ENCODE measurements around the gene TSPAN33. TPM values are rescaled to one million over a fixed set of nuclear protein-coding genes. Genes with fewer than 3 reads are reported as not detected.

The TSPAN33 gene
- total and polyA plus RNA-seq, 2 of the 13 experiments (the other 11 are each of a cell fraction or from before 2014, with no cell fraction given), result 15.3 to 16.5 TPM

DNA sequence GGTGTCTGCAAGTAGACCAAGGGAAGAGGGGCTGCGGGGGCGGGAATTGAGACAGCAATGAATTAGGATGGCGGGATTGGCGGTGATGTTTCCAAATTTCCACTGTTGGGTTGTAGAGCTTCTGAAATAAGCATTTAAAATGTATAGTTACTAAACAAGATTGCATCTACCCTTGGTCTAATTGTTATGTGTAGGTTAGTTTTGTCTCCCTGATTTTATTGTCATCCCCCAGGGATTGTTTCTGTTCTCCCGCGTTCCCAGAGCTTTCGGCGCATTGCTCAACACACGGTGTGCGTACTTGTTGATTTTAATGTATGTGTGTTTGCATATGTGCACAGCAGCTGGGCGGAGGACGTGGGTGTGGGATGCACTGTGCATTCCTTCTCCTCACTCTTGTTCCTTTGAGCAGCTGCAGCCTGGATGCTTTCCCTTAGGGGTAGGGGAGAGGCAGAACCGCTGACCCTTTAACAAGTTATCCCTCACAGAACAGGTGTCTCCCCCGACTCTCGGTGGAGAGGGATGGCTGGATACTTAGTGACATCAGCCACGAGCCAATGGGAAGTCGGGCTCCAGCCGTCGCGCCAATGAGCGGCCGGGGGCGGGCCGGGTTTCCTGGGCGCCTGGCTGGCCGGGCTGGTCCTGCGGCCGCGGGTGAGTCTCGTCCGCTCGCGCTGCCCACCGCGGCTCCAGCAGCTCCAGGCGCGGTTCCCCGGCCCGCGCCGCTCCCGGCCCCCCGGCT is at the start of gene TSPAN33 (continued):
- TF ChIP-seq PHF21A (CRISPR knock-in tag; IDR thresholded peaks at IDR 0.05) (peak; percentile 66), PAF1 (CRISPR knock-in tag; IDR thresholded peaks at IDR 0.05) (no peak), HMGA1 (CRISPR knock-in tag; conservative IDR thresholded peaks at IDR 0.05) (no peak), DNMT3B (CRISPR knock-in tag; conservative IDR thresholded peaks at IDR 0.05) (no peak), PLRG1 (conservative IDR thresholded peaks at IDR 0.05) (no peak), ZNF138 (CRISPR knock-in tag; IDR thresholded peaks at IDR 0.05; ENCODE audit: low read depth) (no peak), PHF5A (CRISPR knock-in tag; IDR thresholded peaks at IDR 0.05; ENCODE audit: low read depth, unreplicated experiment) (no peak), MBD4 (IDR thresholded peaks at IDR 0.05; ENCODE audit: borderline replicate concordance, low read length) (no peak), SMAD1 (CRISPR knock-in tag; IDR thresholded peaks at IDR 0.05; ENCODE audit: borderline replicate concordance, low read depth) (no peak), GABPB1 (CRISPR knock-in tag; IDR thresholded peaks at IDR 0.05) (peak; percentile 65; the same call in 1 of the 2 replicates)
- TF ChIP-seq, protein P1, sequence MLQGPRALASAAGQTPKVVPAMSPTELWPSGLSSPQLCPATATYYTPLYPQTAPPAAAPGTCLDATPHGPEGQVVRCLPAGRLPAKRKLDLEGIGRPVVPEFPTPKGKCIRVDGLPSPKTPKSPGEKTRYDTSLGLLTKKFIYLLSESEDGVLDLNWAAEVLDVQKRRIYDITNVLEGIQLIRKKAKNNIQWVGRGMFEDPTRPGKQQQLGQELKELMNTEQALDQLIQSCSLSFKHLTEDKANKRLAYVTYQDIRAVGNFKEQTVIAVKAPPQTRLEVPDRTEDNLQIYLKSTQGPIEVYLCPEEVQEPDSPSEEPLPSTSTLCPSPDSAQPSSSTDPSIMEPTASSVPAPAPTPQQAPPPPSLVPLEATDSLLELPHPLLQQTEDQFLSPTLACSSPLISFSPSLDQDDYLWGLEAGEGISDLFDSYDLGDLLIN (CRISPR knock-in tag; IDR thresholded peaks at IDR 0.05; ENCODE audit: borderline replicate concordance), result no peak
- TF ChIP-seq, protein P2, sequence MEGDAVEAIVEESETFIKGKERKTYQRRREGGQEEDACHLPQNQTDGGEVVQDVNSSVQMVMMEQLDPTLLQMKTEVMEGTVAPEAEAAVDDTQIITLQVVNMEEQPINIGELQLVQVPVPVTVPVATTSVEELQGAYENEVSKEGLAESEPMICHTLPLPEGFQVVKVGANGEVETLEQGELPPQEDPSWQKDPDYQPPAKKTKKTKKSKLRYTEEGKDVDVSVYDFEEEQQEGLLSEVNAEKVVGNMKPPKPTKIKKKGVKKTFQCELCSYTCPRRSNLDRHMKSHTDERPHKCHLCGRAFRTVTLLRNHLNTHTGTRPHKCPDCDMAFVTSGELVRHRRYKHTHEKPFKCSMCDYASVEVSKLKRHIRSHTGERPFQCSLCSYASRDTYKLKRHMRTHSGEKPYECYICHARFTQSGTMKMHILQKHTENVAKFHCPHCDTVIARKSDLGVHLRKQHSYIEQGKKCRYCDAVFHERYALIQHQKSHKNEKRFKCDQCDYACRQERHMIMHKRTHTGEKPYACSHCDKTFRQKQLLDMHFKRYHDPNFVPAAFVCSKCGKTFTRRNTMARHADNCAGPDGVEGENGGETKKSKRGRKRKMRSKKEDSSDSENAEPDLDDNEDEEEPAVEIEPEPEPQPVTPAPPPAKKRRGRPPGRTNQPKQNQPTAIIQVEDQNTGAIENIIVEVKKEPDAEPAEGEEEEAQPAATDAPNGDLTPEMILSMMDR (CRISPR knock-in tag; IDR thresholded peaks at IDR 0.05), result 0 out of 2 replicates have a peak, but pooled peaks have one; percentile 2
- TF ChIP-seq, protein P3, sequence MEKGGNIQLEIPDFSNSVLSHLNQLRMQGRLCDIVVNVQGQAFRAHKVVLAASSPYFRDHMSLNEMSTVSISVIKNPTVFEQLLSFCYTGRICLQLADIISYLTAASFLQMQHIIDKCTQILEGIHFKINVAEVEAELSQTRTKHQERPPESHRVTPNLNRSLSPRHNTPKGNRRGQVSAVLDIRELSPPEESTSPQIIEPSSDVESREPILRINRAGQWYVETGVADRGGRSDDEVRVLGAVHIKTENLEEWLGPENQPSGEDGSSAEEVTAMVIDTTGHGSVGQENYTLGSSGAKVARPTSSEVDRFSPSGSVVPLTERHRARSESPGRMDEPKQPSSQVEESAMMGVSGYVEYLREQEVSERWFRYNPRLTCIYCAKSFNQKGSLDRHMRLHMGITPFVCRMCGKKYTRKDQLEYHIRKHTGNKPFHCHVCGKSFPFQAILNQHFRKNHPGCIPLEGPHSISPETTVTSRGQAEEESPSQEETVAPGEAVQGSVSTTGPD (CRISPR knock-in tag; IDR thresholded peaks at IDR 0.05), result no peak
- TF ChIP-seq, protein P4, sequence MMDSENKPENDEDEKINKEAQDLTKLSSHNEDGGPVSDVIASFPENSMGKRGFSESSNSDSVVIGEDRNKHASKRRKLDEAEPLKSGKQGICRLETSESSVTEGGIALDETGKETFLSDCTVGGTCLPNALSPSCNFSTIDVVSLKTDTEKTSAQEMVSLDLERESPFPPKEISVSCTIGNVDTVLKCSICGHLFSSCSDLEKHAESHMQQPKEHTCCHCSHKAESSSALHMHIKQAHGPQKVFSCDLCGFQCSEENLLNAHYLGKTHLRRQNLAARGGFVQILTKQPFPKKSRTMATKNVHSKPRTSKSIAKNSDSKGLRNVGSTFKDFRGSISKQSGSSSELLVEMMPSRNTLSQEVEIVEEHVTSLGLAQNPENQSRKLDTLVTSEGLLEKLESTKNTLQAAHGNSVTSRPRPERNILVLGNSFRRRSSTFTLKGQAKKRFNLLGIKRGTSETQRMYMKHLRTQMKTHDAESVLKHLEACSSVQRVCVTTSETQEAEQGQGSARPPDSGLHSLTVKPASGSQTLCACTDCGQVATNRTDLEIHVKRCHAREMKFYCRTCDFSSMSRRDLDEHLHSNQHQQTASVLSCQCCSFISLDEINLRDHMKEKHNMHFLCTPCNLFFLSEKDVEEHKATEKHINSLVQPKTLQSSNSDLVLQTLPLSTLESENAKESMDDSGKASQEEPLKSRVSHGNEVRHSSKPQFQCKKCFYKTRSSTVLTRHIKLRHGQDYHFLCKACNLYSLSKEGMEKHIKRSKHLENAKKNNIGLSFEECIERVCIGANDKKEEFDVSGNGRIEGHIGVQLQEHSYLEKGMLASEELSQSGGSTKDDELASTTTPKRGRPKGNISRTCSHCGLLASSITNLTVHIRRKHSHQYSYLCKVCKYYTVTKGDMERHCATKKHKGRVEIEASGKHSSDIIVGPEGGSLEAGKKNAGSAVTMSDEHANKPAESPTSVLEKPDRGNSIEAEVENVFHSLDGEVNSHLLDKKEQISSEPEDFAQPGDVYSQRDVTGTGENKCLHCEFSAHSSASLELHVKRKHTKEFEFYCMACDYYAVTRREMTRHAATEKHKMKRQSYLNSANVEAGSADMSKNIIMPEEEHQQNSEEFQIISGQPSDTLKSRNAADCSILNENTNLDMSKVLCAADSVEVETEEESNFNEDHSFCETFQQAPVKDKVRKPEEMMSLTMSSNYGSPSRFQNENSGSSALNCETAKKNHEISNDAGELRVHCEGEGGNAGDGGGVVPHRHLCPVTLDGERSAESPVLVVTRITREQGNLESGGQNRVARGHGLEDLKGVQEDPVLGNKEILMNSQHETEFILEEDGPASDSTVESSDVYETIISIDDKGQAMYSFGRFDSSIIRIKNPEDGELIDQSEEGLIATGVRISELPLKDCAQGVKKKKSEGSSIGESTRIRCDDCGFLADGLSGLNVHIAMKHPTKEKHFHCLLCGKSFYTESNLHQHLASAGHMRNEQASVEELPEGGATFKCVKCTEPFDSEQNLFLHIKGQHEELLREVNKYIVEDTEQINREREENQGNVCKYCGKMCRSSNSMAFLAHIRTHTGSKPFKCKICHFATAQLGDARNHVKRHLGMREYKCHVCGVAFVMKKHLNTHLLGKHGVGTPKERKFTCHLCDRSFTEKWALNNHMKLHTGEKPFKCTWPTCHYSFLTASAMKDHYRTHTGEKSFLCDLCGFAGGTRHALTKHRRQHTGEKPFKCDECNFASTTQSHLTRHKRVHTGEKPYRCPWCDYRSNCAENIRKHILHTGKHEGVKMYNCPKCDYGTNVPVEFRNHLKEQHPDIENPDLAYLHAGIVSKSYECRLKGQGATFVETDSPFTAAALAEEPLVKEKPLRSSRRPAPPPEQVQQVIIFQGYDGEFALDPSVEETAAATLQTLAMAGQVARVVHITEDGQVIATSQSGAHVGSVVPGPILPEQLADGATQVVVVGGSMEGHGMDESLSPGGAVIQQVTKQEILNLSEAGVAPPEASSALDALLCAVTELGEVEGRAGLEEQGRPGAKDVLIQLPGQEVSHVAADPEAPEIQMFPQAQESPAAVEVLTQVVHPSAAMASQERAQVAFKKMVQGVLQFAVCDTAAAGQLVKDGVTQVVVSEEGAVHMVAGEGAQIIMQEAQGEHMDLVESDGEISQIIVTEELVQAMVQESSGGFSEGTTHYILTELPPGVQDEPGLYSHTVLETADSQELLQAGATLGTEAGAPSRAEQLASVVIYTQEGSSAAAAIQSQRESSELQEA (CRISPR knock-in tag; IDR thresholded peaks at IDR 0.05; ENCODE audit: not compliant biosample characterization), result no peak

Data from HepG2 (cell line).